Activated naive CD4-positive, alpha-beta T cell (primary cell): ENCODE measurements around the gene SEC22A.
A peak's percentile ranks its signal among the peaks of the same experiment; 100 is the strongest.
"Not testable (repeated sequence)": the region's sequence is repeated elsewhere in the genome, so short reads cannot be mapped to it uniquely, and the experiment has no call there.

ENCODE experiments used
- DNase-seq, 4 experiments: peaks; one replicate each; lab custom pipeline; 2025; lab: John Stamatoyannopoulos, UW

Gene SEC22A

GRCh38 chr3:123180791-123181190 is 21.0 kb upstream of the SEC22A start:
- no peak for DNase-seq

- DNase-seq: no peak
Observed at GRCh38 chr3:123186695-123187094, 15.0 kb upstream of the SEC22A start.

- DNase-seq: no peak
Observed at GRCh38 chr3:123188058-123188457, 13.7 kb upstream of the SEC22A start.

- DNase-seq: no peak
Observed at GRCh38 chr3:123193448-123194101, 8.2 kb upstream of the SEC22A start.

- DNase-seq: no peak
Observed at GRCh38 chr3:123194552-123194951, 7.2 kb upstream of the SEC22A start.

- DNase-seq: no peak
Observed at GRCh38 chr3:123198372-123198771, 3.4 kb upstream of the SEC22A start.

- no peak for DNase-seq
Observed at GRCh38 chr3:123201223-123201556, 553 bp upstream of the SEC22A start.

- no peak for DNase-seq
Observed at GRCh38 chr3:123202451-123202850, 708 bp downstream of the SEC22A start.

- no peak for DNase-seq
Observed at GRCh38 chr3:123218990-123219389, 17.2 kb downstream of the SEC22A start.

- DNase-seq: not testable (repeated sequence)
Observed at GRCh38 chr3:123221369-123221768, 19.6 kb downstream of the SEC22A start.

- no peak for DNase-seq
Observed at GRCh38 chr3:123225016-123225415, 23.3 kb downstream of the SEC22A start.

GRCh38 chr3:123226549-123226948 is 24.8 kb downstream of the SEC22A start:
- no peak for DNase-seq

GRCh38 chr3:123229145-123229544 is 27.4 kb downstream of the SEC22A start:
- no peak for DNase-seq

- no peak for DNase-seq
Observed at GRCh38 chr3:123236902-123237301, 35.2 kb downstream of the SEC22A start.

GRCh38 chr3:123239186-123239585 is 37.4 kb downstream of the SEC22A start:
- DNase-seq: not testable (repeated sequence)

- no peak for DNase-seq
Observed at GRCh38 chr3:123239756-123240155, 38.0 kb downstream of the SEC22A start.

- peak in 1 of 4 experiments; percentile 7 for DNase-seq
Observed at GRCh38 chr3:123244128-123244527, 42.4 kb downstream of the SEC22A start.

GRCh38 chr3:123246866-123247265 is 45.1 kb downstream of the SEC22A start:
- DNase-seq: no peak

GRCh38 chr3:123256256-123256655 is 54.5 kb downstream of the SEC22A start:
- no peak for DNase-seq

GRCh38 chr3:123258359-123258758 is 56.6 kb downstream of the SEC22A start:
- no peak for DNase-seq

- DNase-seq: no peak
Observed at GRCh38 chr3:123258811-123259420, 57.2 kb downstream of the SEC22A start.

- no peak for DNase-seq
Observed at GRCh38 chr3:123261666-123262065, 59.9 kb downstream of the SEC22A start.

GRCh38 chr3:123262226-123262625 is 60.5 kb downstream of the SEC22A start:
- DNase-seq: no peak

GRCh38 chr3:123262868-123263267 is 61.1 kb downstream of the SEC22A start:
- no peak for DNase-seq
